DND-41 (cell line): ENCODE measurements around the gene EFR3B.

ENCODE experiments used
- ATAC-seq: fragments of 200-7000 bp; cut with Tn5 transposase; 3 replicates; pipeline ENCODE4 v1.9.1; 2021; ENCODE audit warnings: low read depth; ENCODE audit not compliant: insufficient read depth
- DNase-seq: peaks from one replicate; pipeline ENCODE4 v3.0.0-alpha.2; 2020
- H2AFZ ChIP-seq: 2 replicates; pipeline ENCODE4 v1.6.0; 2012; ENCODE audit warnings: low read depth, low read length
- H3K27ac ChIP-seq: 2 replicates; pipeline ENCODE4 v1.5.1; 2012; ENCODE audit warnings: low read length, inconsistent platforms
- H3K27me3 ChIP-seq: fragments of 200-600 bp; sonication (generic); 2 replicates; pipeline ENCODE4 v1.6.0; 2012; ENCODE audit warnings: low read length, mild to moderate bottlenecking, inconsistent platforms; ENCODE audit not compliant: insufficient read depth, poor library complexity
- H3K36me3 ChIP-seq: 2 replicates; pipeline ENCODE4 v1.5.1; 2012; ENCODE audit warnings: low read length, inconsistent platforms; ENCODE audit not compliant: insufficient read depth
- H3K4me1 ChIP-seq: 2 replicates; pipeline ENCODE4 v1.5.1; 2012; ENCODE audit warnings: mild to moderate bottlenecking, low read length; ENCODE audit not compliant: insufficient read depth
- H3K4me2 ChIP-seq: 2 replicates; pipeline ENCODE4 v1.6.0; 2012; ENCODE audit warnings: mild to moderate bottlenecking, moderate library complexity, low read length, inconsistent platforms; ENCODE audit not compliant: insufficient read depth
- H3K4me3 ChIP-seq, 2 experiments: fragments of 200-600 bp in 1 of 2; shearing (Covaris generic) in 1 of 2; 2 replicates each; pipeline ENCODE4 v1.5.1; 2012 to 2016; ENCODE audit warnings: inconsistent platforms in 2 of 2, low read length in 2 of 2, mild to moderate bottlenecking in 2 of 2, low read depth in 1 of 2, moderate library complexity in 1 of 2
- H3K79me2 ChIP-seq: 2 replicates; pipeline ENCODE4 v1.6.0; 2012; ENCODE audit warnings: low read length, inconsistent platforms; ENCODE audit not compliant: insufficient read depth
- H3K9ac ChIP-seq: 2 replicates; pipeline ENCODE4 v1.6.0; 2012; ENCODE audit warnings: low read depth, mild to moderate bottlenecking, inconsistent platforms, low read length, moderate library complexity
- H3K9me3 ChIP-seq: 2 replicates; pipeline ENCODE4 v1.5.1; 2012; ENCODE audit warnings: low read length, moderate library complexity, mild to moderate bottlenecking, inconsistent platforms; ENCODE audit not compliant: insufficient read depth, severe bottlenecking
- H4K20me1 ChIP-seq: 2 replicates; pipeline ENCODE4 v1.6.0; 2012; ENCODE audit warnings: low read length; ENCODE audit not compliant: insufficient read depth
- CTCF ChIP-seq: IDR thresholded peaks from 2 replicates; pipeline ENCODE4 v1.5.1; 2012; ENCODE audit warnings: borderline replicate concordance, low read length, moderate library complexity, mild to moderate bottlenecking; ENCODE audit not compliant: poor library complexity, severe bottlenecking; ENCODE audit errors: extremely low read depth
- EZH2 ChIP-seq: IDR thresholded peaks from 3 replicates; pipeline ENCODE4 v1.6.1; 2012; ENCODE audit warnings: borderline replicate concordance, low read depth, mild to moderate bottlenecking, moderate library complexity, low read length, inconsistent platforms; ENCODE audit not compliant: severe bottlenecking

The EFR3B gene

GRCh38 chr2:25165992-25166875 lies 124.4 kb downstream of the EFR3B start:
- no peak overlapping the region for H3K4me3 ChIP-seq
- no peaks in the 10 kb centered on the region for H3K79me2 ChIP-seq
- no peaks in the 10 kb centered on the region for H3K9me3 ChIP-seq
- H3K4me2 ChIP-seq, result no peak overlapping the region
- no peaks in the 10 kb centered on the region for H3K36me3 ChIP-seq
- peak; percentile 43 for DNase-seq
- no peak overlapping the region for H3K27ac ChIP-seq
- H3K27me3 ChIP-seq, result peaks cover 15% of the 10 kb centered on the region
- TF ChIP-seq CTCF (peak; percentile 55), EZH2 (no peak)
- ATAC-seq, result peak; percentile 90
- H3K9ac ChIP-seq, result no peak overlapping the region
- H4K20me1 ChIP-seq, result no peaks in the 10 kb centered on the region
- no peak overlapping the region for H2AFZ ChIP-seq
- no peaks in the 10 kb centered on the region for H3K4me1 ChIP-seq

GRCh38 chr2:25168256-25169072 lies 126.6 kb downstream of the EFR3B start, which contains the start of gene POMC:
Gene POMC, minus strand, starts transcription at chr2:25168580. Its CDS starts 3,808 bp downstream, at chr2:25164772.
- TF ChIP-seq EZH2 (no peak), CTCF (no peak)
- Histone ChIP-seq H4K20me1 (no peaks in the 10 kb centered on the region), H3K79me2 (no peaks in the 10 kb centered on the region), H3K9ac (no peak within 1 kb of the TSS), H3K9me3 (no peaks in the 10 kb centered on the region), H3K4me3 (no peak within 1 kb of the TSS), H3K27me3 (peaks cover 15% of the 10 kb centered on the region), H3K27ac (no peak within 1 kb of the TSS), H2AFZ (no peak within 1 kb of the TSS), H3K4me2 (no peak within 1 kb of the TSS), H3K4me1 (no peaks in the 10 kb centered on the region), H3K36me3 (no peaks in the 10 kb centered on the region)
- DNase-seq (no peak), ATAC-seq (no peak)

GRCh38 chr2:25169073-25169470 lies 127.2 kb downstream of the EFR3B start:
- no peak overlapping the region for H2AFZ ChIP-seq
- no peak overlapping the region for H3K9ac ChIP-seq
- no peak for ATAC-seq

More at GRCh38 chr2:25169073-25169470, 127.2 kb downstream of the EFR3B start:
- H3K4me2 ChIP-seq, result no peak overlapping the region
- H3K4me1 ChIP-seq, result no peaks in the 10 kb centered on the region
- H3K4me3 ChIP-seq, result no peak overlapping the region
- no peaks in the 10 kb centered on the region for H3K36me3 ChIP-seq
- H3K79me2 ChIP-seq, result no peaks in the 10 kb centered on the region
- H3K27me3 ChIP-seq, result peaks cover 15% of the 10 kb centered on the region
- no peak for TF ChIP-seq EZH2
- no peak for TF ChIP-seq CTCF
- H3K9me3 ChIP-seq, result no peaks in the 10 kb centered on the region
- H4K20me1 ChIP-seq, result no peaks in the 10 kb centered on the region
- DNase-seq, result no peak
- no peak overlapping the region for H3K27ac ChIP-seq
